ENCODE measurements around the gene LTBP4.
"Not testable (repeated sequence)": the region's sequence is repeated elsewhere in the genome, so short reads cannot be mapped to it uniquely, and the experiment has no call there.

Gene LTBP4

DNA sequence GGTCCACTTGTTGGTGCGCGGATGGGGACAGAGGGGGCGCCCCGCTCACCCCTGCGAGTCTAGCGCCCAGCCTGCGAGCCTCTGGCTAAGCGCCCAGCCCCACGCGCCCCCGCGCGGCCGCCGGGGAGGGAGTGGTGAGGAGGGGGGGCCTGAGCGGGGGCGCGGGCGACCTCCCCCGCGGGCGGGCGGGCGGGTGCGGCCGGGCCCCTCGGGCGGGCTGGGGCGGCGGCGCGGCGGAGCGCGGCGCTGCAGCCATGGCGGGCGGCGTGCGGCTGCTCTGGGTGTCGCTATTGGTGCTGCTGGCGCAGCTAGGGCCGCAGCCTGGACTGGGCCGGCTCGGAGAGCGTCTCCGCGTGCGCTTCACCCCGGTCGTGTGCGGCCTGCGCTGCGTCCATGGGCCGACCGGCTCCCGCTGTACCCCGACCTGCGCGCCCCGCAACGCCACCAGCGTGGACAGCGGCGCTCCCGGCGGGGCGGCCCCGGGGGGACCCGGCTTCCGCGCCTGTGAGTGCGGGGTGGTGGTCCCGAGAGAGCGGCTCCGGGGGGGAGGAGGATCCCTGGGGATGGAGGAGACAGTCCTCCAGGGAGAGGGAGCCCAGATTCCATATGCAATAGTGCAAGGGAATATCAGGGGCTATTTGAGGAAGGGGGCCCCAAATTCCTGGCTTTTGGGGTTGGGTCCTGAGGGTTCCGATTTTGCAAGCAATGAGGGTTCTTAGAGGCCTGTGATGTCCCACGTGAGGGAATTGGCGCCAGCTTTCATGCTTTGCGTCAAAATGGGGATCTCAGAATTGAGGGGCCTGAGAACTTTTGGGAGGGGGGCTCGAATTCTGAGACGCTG, at the start of gene LTBP4:
TSS of gene LTBP4 (plus strand) at position 236 of the 841 bp plus-strand sequence. CDS start at position 255, 19 bp downstream.
- FAIRE-seq (no peak), DNase-seq (ENCODE audit: low spot score) (peak; percentile 40)

DNA sequence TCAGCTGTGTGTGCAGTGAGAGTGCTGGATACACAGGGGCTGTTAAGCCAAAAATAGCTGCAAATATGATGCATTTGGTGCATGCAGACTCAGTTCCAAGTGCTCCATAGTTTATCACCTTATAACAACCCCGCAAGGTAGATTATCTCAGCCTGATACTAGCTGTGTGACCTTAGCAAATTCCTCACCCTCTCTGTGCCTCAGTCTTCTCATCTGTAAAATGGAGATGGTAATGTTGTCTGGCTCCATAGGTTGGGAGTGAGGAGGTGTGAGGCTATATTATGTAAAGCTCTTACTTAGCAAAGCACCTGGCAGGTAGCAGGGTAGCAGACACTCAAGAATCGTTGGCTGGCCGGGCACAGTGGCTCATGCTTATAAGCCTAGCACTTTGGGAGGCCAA, 48.3 kb upstream of the LTBP4 start:
- FAIRE-seq: no peak
- DNase-seq (ENCODE audit: low spot score): no peak

GRCh38 chr19:40553885-40554857, 47.0 kb upstream of the LTBP4 start:
- FAIRE-seq (no peak), DNase-seq (ENCODE audit: low spot score) (no peak)

DNA sequence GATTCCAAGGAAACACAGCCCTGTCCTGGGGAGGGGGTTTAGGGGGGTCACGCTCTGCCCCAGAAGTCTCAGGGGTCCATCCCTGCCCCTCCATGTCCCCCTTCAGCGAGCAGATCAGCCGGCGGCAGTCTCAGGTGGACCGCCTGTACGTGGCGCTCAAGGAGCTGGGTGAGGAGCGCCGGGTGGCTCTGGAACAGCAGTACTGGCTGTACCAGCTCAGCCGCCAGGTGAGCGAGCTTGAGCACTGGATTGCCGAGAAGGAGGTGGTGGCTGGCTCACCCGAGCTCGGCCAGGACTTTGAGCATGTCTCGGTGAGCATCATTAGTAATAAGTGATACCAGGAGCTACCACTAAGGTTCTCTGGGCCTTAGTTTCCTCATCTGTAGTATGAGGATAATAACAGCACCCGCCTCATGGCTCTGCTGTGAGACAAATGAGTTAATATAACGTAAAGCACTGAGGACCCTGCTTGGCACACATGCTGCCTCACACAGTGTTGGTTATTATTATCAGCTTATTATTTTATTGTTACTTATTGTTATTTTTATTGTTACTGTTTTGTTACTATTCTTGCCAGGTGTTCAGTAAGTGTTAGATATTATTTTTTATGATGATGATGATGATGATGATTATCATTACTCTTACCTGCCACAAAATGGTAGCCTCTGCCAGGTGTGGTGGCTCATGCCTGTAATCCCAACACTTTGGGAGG, 45.0 kb upstream of the LTBP4 start:
- no peak for DNase-seq (ENCODE audit: low spot score)
- no peak for FAIRE-seq

DNA sequence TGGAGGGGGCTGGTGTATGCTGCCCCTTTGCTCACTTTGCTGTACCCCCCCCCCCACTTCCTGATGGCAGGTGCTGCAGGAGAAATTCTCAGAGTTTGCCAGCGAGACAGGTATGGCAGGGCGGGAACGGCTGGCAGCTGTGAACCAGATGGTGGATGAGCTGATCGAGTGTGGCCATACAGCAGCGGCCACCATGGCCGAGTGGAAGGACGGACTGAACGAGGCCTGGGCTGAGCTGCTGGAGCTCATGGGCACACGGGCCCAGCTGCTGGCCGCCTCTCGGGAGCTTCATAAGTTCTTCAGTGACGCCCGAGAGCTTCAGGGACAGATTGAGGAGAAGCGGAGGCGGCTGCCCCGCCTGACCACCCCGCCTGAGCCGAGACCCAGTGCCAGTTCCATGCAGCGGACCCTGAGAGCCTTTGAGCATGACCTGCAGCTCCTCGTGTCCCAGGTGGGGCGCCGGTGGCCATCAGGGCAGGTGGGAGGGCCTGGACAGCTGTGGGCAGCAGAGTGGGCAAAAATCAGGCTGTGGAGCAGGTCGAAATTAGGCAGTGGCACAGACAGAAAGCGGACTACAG, 44.1 kb upstream of the LTBP4 start:
- DNase-seq (ENCODE audit: low spot score) (no peak), FAIRE-seq (no peak)

- FAIRE-seq (no peak), DNase-seq (ENCODE audit: low spot score) (no peak)
These were observed 41.8 kb upstream of the LTBP4 start for GRCh38 chr19:40559394-40559793.

- FAIRE-seq: no peak
- no peak for DNase-seq (ENCODE audit: low spot score)
These were observed 41.1 kb upstream of the LTBP4 start for GRCh38 chr19:40560092-40560507.

- no peak for FAIRE-seq
- no peak for DNase-seq (ENCODE audit: low spot score)
These were observed 39.2 kb upstream of the LTBP4 start for GRCh38 chr19:40561947-40562346.

DNA sequence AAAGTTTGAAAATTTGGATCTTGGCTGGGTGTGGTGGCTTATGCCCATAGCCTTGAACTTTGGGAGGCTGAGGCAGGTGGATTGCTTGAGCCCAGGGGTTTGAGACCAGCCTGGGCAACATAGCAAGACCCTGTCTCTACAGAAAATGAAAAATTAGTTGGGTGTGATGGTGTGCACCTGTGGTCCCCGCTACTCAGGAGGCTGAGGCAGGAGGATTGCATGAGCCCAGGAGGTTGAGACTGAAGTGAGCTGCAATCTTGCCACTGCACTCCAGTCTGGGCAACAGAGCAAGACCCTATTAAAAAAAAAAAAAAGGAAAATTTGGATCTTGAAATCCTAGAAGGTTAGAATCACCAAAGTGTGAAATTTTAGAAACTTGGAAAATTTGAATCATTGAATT, 36.6 kb upstream of the LTBP4 start:
- not testable (repeated sequence) for FAIRE-seq; DNase-seq (ENCODE audit: low spot score)

DNA sequence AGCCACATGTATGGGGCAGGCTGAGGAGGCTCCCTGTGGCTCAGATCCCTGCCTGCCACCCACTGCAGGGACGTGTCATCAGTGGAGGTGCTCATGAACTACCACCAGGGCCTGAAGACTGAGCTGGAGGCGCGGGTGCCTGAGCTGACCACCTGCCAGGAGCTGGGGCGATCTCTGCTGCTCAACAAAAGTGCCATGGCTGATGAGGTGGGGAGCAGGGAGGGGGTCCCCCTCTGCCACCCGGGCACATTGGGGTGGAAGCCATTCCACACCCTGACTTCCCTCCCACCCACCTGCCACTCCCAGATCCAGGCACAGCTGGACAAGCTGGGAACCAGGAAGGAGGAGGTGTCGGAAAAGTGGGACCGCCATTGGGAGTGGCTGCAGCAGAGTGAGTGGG, 35.8 kb upstream of the LTBP4 start:
- DNase-seq (ENCODE audit: low spot score) (no peak), FAIRE-seq (no peak)

GRCh38 chr19:40565910-40566495, 35.2 kb upstream of the LTBP4 start:
- FAIRE-seq: no peak
- DNase-seq (ENCODE audit: low spot score): no peak

GRCh38 chr19:40567040-40567749, 34.0 kb upstream of the LTBP4 start:
- DNase-seq (ENCODE audit: low spot score): no peak
- FAIRE-seq: no peak

DNA sequence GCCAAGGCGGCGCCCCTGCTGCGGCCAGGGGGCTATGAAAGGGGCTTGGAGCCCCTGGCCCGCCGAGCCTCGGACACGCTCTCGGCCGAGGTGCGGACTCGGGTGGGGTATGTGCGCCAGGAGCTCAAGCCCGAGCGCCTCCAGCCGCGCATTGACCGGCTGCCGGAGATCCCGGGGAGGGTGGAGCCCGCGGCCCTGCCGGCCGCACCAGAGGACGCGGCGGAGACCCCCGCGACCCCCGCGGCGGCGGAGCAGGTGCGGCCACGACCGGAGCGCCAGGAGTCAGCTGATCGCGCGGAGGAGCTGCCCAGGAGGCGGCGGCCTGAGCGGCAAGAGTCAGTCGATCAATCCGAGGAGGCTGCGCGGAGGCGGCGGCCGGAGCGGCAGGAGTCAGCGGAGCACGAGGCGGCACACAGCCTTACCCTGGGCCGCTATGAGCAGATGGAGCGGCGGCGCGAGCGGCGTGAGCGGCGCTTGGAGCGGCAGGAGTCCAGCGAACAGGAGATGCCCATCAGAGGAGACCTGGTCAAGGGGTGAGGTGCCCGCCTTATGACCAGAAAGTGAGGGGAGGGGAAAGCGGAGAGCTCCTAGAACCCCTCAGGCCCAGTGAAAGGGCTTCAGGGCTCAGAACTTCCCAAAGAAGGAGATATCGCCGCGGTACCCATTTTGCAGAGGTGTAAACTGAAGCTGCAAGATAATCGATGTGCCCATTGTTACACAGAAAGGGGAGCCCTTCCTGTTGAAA, 33.2 kb upstream of the LTBP4 start:
- FAIRE-seq: no peak

DNA sequence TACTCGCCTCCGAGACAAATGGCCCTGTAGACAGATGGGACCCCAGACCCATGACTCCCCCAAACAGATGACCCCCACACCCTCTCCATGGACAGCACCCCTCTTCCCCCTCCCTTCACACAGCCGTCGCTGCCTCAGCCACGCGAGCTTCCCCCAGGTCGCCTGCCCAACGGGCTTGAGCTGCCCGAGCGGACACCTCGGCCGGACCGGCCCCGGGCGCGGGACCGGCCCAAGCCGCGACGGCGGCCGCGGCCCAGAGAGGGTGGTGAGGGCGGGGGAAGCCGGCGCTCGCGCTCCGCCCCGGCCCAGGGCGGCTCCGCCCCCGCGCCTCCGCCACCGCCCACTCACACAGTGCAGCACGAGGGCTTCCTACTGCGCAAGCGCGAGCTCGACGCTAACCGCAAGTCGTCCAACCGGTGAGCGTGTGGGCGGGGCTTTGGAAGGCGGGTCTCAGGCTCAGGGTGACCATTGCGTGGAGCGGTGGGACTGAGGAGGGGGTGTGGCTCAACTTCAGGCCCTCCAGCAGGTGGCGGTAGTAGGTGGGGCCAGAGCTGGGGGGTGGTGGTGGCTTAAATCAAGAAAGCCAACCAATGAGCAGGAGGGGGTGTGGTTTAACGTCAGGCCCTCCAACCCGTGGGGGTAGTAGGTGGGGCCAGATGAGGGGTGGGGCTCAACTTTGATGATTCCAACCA, 30.7 kb upstream of the LTBP4 start:
- FAIRE-seq (peak; percentile 98), DNase-seq (ENCODE audit: low spot score) (peak; percentile 99)

More for the DNA sequence above, 33.2 kb upstream of the LTBP4 start:
- DNase-seq (ENCODE audit: low spot score): no peak

DNA sequence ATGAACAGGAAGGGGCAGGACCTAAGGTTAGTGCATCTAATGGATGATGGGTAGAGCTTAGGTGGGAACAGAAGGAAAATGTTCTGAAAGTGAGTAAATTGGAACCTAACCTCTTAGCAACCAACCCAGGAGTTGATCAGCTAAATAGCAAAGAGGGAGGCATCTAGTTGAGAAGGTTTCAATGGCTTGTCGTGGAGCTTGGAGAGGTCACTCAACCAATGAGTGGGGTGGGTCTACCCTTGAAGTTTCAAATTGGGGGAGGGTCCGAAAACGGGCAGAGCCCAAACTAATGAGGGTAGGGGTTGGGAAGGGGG, 30.2 kb upstream of the LTBP4 start:
- FAIRE-seq (no peak), DNase-seq (ENCODE audit: low spot score) (no peak)

DNA sequence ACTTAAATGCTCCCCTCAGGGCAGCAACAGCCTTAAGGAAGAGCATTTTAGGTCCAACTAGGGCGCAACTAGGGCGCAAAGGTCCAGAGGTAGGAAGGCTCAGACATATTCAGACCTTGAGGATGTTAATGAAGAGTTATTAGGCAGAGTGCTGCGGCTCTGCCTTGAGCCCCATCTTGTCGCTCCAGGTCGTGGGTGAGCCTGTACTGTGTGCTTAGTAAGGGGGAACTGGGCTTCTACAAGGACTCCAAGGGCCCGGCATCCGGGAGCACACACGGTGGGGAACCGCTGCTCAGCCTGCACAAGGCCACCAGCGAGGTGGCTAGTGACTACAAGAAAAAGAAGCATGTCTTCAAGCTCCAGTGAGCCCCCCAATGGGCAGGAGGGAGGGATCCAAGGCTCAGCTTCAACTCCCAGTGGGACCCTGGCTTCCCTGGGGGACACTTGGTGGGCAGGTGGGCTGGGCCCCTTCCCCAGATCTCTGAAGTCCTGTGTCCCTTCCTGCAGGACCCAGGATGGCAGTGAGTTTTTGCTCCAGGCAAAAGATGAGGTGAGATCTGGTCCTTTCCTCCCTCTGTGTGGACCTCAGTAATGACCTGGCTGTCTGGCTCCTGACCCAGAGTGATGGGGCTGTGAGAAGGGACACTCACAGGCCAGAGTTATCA, 29.2 kb upstream of the LTBP4 start:
- DNase-seq (ENCODE audit: low spot score): no peak

DNA sequence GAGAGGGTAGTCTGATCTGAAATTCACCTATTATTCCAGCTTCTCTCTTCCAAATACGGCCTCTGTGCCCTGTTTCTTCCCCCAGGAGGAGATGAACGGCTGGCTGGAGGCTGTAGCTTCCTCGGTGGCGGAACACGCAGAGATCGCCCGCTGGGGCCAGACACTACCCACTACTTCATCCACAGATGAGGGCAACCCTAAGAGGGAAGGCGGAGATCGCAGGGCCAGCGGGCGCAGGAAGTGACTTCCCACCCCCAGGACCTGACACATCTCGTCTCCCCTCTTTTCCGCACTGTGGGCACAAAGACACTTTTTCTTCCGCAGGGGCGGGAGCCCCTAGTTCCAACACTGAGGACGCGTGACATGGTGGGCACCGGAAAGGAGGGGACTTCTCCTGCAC, 25.8 kb upstream of the LTBP4 start:
- no peak for FAIRE-seq

More for the DNA sequence above, 29.2 kb upstream of the LTBP4 start:
- no peak for FAIRE-seq

DNA sequence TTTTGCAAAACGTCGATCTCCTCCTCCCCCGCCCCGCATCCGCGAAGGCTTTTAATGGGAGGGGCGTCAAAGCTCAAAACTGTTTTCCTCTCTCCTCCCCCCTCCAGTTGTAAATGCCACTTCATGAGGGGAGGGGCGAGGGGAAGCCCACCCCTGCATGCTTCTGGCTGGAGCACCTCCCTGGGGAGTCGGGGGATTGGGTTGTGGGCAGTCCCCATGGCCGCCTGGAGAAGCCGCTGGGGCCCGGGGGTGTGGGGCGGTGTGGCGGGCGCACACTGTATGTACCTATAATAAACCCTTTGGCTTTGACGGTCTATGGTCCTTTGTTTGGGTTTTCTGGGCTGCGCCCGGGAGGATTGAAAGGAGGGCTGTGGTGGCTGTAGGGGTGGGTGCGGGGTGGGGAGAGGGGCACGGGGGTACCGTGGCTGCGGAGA, 25.0 kb upstream of the LTBP4 start:
- no peak for FAIRE-seq
- peak; percentile 47 for DNase-seq (ENCODE audit: low spot score)

More for the DNA sequence above, 25.8 kb upstream of the LTBP4 start:
- no peak for DNase-seq (ENCODE audit: low spot score)

All from urothelium cell line (cell line).